Measurements from ENCODE around the gene SLC35A3.

Gene SLC35A3

GRCh38 chr1:99996951-99997350, 27.2 kb downstream of the SLC35A3 start:
- no peak for TF ChIP-seq CTCF (IDR thresholded peaks at IDR 0.05)

- no peak for TF ChIP-seq CTCF (IDR thresholded peaks at IDR 0.05)
These were observed 31.7 kb downstream of the SLC35A3 start for GRCh38 chr1:100001462-100001861.

DNA sequence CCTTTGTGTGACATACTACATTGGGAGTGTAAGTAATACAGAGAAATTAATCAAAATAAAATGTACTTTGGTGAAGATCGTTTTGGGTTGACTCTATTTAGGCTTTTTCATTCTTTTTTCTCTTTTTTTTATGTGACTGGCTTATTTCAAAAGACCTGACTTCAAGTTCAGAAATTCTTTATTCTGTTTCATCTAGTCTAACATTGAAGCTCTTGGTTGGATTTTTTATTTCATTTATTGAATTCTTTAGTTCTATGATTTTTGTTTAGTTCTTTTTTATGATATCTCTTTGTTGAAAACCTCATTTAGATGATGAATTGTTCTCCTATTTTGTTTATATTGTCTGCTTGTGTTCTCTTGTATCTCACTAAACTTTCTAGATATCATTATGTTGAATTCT, 35.6 kb downstream of the SLC35A3 start:
- TF ChIP-seq CTCF (IDR thresholded peaks at IDR 0.05): no peak

DNA sequence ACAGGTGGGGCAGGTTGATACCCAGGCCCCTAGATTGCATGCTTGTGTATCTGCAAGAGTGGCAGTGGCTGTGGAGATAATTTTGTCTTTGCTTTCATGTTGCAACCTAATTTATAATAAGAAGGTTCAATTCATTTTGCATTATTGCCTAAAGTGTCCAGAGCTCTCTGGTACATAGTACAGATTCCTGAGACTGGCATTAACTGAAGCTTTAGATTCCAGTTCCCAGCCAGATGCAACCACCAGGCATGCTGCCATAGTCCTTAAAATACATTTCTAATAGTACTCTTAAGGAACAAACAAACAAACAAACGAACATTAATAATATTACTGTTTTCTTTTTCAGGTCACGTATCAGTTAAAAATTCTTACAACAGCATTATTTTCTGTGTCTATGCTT, 36.9 kb downstream of the SLC35A3 start:
- TF ChIP-seq CTCF (IDR thresholded peaks at IDR 0.05): no peak

DNA sequence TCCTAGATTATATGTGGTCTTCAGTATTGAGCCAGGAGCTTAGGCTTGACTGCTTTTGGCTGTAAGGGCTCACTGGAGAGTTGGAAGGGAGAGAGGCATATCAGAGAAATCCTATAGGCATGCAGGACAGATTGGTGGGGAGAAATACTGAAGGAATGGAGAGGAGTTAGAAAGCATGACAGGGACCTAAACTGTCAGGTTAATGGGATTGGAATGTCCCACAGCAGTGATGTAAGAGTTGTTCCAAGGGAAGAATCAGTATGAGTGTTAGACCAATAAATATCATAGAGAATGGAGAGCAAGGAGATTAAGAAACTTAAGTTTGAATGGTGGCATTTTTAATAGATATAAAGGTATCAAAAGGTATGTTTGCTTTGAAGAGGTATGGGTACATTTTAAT, 39.7 kb downstream of the SLC35A3 start:
- TF ChIP-seq CTCF (IDR thresholded peaks at IDR 0.05): no peak

DNA sequence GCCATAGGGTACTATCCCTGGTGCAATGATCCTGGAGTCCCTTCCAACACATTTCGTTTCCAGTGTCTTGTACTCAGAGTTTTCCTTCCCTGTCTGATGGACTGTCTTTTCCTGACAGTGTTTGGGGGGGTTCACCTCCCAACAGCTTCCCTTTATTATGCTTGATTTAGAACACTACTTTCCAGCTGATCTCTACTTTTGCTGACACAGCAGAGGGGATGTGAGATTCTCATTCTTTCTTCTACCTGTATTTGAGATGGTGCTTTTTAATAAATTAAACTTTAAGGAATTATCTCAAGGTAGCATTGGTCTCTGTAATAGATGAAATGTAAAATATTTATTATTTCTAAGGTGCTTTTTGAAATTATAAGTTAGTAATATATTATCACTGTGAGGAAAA, 41.0 kb downstream of the SLC35A3 start:
- TF ChIP-seq CTCF (IDR thresholded peaks at IDR 0.05): no peak

GRCh38 chr1:100019220-100019619, 49.4 kb downstream of the SLC35A3 start:
- TF ChIP-seq CTCF (IDR thresholded peaks at IDR 0.05): no peak

DNA sequence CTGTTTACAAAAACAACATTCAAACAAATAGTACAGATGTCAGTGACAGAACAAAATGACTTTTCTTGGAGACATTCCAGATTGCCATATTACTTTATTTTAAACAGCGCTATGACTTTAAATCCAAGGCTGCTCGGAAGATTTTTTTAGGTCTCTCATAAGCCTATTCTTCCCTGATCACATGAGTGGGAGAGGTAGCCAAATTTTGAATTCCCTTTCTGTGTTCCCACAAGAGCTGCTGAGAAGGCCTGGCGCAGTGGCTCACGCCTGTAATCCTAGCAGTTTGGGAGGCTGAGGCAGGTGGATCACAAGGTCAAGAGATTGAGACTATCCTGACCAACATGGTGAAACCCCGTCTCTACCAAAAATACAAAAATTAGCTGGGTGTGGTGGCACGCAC, 53.7 kb downstream of the SLC35A3 start:
- TF ChIP-seq CTCF (IDR thresholded peaks at IDR 0.05): no peak
